IMR-90 (cell line): ENCODE data around the gene IL15RA. TPM values are rescaled to one million over a fixed set of nuclear protein-coding genes. Genes with fewer than 3 reads are reported as not detected.
A peak's percentile ranks its signal among the peaks of the same experiment; 100 is the strongest.

Source experiments
- ATAC-seq: fragments of 200-7000 bp; cut with Tn5 transposase; 2 replicates; pipeline ENCODE4 v1.9.1; 2020; ENCODE audit warnings: low read depth, mild to moderate bottlenecking, moderate library complexity
- BruUV-seq: library from RNA; stranded (reverse); fragments of 400-500 nt; replicated peaks from 2 replicates; lab custom pipeline; 2021; lab: Mats Ljungman, UMichigan
- CTCF ChIA-PET: fragments of 300-600 bp; formaldehyde crosslinking; extraction: SDS; loops from one replicate; lab custom pipeline; 2021; ENCODE audit warnings: antibody characterized with exemption; lab: Yijun Ruan, JAX
- POLR2A ChIA-PET: fragments of 300-600 bp; sonication (Branson Sonifier 250); formaldehyde crosslinking; loops from one replicate; lab custom pipeline; 2022; ENCODE audit warnings: antibody characterized with exemption; ENCODE audit not compliant: unreplicated experiment; lab: Charles Lee
- DNase-seq: peaks from one replicate; pipeline ENCODE4 v3.0.0; 2013
- H2AFZ ChIP-seq: replicated peaks from 2 replicates; pipeline ENCODE3; 2013; ENCODE audit warnings: low read length, mild to moderate bottlenecking; ENCODE audit not compliant: poor library complexity
- H2AK5ac ChIP-seq: 2 replicates; pipeline ENCODE4 v1.6.1; 2013; ENCODE audit warnings: low read depth, low read length, inconsistent platforms
- H2AK9ac ChIP-seq: replicated peaks from 2 replicates; pipeline ENCODE3; 2013; ENCODE audit warnings: mild to moderate bottlenecking, low read depth, low read length, moderate library complexity; ENCODE audit not compliant: poor library complexity
- H2BK120ac ChIP-seq: 2 replicates; pipeline ENCODE4 v1.6.1; 2013; ENCODE audit warnings: low read depth, low read length, inconsistent platforms
- H2BK15ac ChIP-seq: 3 replicates; pipeline ENCODE4 v1.6.1; 2013; ENCODE audit warnings: low read depth, low read length, inconsistent platforms
- H2BK20ac ChIP-seq: 2 replicates; pipeline ENCODE4 v1.6.1; 2013; ENCODE audit warnings: low read depth, mild to moderate bottlenecking, inconsistent platforms, low read length, moderate library complexity
- H2BK5ac ChIP-seq: 2 replicates; pipeline ENCODE4 v1.6.1; 2013; ENCODE audit warnings: mild to moderate bottlenecking, low read depth, low read length, inconsistent platforms; ENCODE audit not compliant: poor library complexity, severe bottlenecking
- H3K14ac ChIP-seq: replicated peaks from 2 replicates; pipeline ENCODE4 v1.6.1; 2013; ENCODE audit warnings: low read depth, low read length, inconsistent platforms
- H3K18ac ChIP-seq: 2 replicates; pipeline ENCODE4 v1.6.1; 2013; ENCODE audit warnings: low read depth, low read length, control low read depth
- H3K23ac ChIP-seq: 2 replicates; pipeline ENCODE4 v1.6.1; 2013; ENCODE audit warnings: low read depth, low read length, inconsistent platforms
- H3K27ac ChIP-seq: 2 replicates; pipeline ENCODE4 v1.5.1; 2013; ENCODE audit warnings: mild to moderate bottlenecking, control low read depth, low read length; ENCODE audit not compliant: insufficient read depth
- H3K27me3 ChIP-seq: 2 replicates; pipeline ENCODE4 v1.6.1; 2013; ENCODE audit warnings: low read length; ENCODE audit not compliant: control insufficient read depth, insufficient read depth
- H3K36me3 ChIP-seq: 2 replicates; pipeline ENCODE4 v1.6.1; 2013; ENCODE audit warnings: low read length, mixed read lengths; ENCODE audit not compliant: control insufficient read depth, insufficient read depth
- H3K4ac ChIP-seq: 2 replicates; pipeline ENCODE4 v1.6.1; 2013; ENCODE audit warnings: low read depth, low read length, inconsistent platforms
- H3K4me1 ChIP-seq: 2 replicates; pipeline ENCODE4 v1.6.1; 2013; ENCODE audit warnings: low read length, mixed read lengths; ENCODE audit not compliant: control insufficient read depth, insufficient read depth
- H3K4me2 ChIP-seq: 2 replicates; pipeline ENCODE4 v1.6.1; 2013; ENCODE audit warnings: low read depth, mild to moderate bottlenecking, control low read depth, low read length, moderate library complexity
- H3K4me3 ChIP-seq: 2 replicates; pipeline ENCODE4 v1.5.1; 2013; ENCODE audit warnings: low read depth, mild to moderate bottlenecking, control low read depth, low read length, moderate library complexity; ENCODE audit not compliant: insufficient read depth
- H3K56ac ChIP-seq: 2 replicates; pipeline ENCODE4 v1.6.1; 2013; ENCODE audit warnings: low read length, inconsistent platforms; ENCODE audit not compliant: insufficient read depth; ENCODE audit errors: extremely low read depth
- H3K79me1 ChIP-seq, 2 experiments: 2 replicates each; pipeline ENCODE4 v1.6.1; 2013; ENCODE audit warnings: low read length in 2 of 2, inconsistent platforms in 1 of 2, low read depth in 1 of 2
- H3K9ac ChIP-seq: 2 replicates; pipeline ENCODE4 v1.6.1; 2013; ENCODE audit warnings: low read depth, low read length, control low read depth
- H3K9me1 ChIP-seq: 2 replicates; pipeline ENCODE4 v1.6.1; 2013; ENCODE audit warnings: low read length, inconsistent platforms; ENCODE audit not compliant: insufficient read depth
- H3K9me3 ChIP-seq: 2 replicates; pipeline ENCODE4 v1.6.1; 2013; ENCODE audit warnings: low read length; ENCODE audit not compliant: control insufficient read depth, insufficient read depth
- H4K20me1 ChIP-seq: 2 replicates; pipeline ENCODE4 v1.6.1; 2013; ENCODE audit warnings: low read length, inconsistent platforms; ENCODE audit not compliant: insufficient read depth
- H4K5ac ChIP-seq: 2 replicates; pipeline ENCODE4 v1.6.1; 2013; ENCODE audit warnings: mild to moderate bottlenecking, low read depth, low read length, control low read depth
- H4K8ac ChIP-seq, 2 experiments: 2 replicates each; pipeline ENCODE4 v1.6.1; 2013; ENCODE audit warnings: low read depth in 2 of 2, low read length in 2 of 2, control low read depth in 1 of 2, inconsistent platforms in 1 of 2
- H4K91ac ChIP-seq: 2 replicates; pipeline ENCODE4 v1.6.1; 2013; ENCODE audit warnings: low read depth, low read length, inconsistent platforms; ENCODE audit not compliant: insufficient read depth
- BHLHE40 ChIP-seq: fragments of 150-350 bp; IDR thresholded peaks from 2 replicates; pipeline ENCODE4 v1.6.1; 2016; ENCODE audit warnings: mild to moderate bottlenecking, low read depth, low read length
- CEBPB ChIP-seq: IDR thresholded peaks from 2 replicates; pipeline ENCODE4 v1.6.1; 2012; ENCODE audit warnings: low read depth, low read length, improper control_type of control experiment
- CHD1 ChIP-seq: IDR thresholded peaks from 2 replicates; pipeline ENCODE4 v1.6.1; 2012; ENCODE audit warnings: low read depth, low read length, improper control_type of control experiment
- FOS ChIP-seq: fragments of 150-350 bp; IDR thresholded peaks from 2 replicates; pipeline ENCODE4 v1.6.1; 2016; ENCODE audit warnings: low read depth, low read length
- MAFK ChIP-seq: IDR thresholded peaks from 2 replicates; pipeline ENCODE4 v1.6.1; 2012; ENCODE audit warnings: low read depth, low read length, improper control_type of control experiment
- MAZ ChIP-seq: IDR thresholded peaks from 2 replicates; pipeline ENCODE4 v1.6.1; 2012; ENCODE audit warnings: low read depth, mild to moderate bottlenecking, low read length, improper control_type of control experiment, moderate library complexity, borderline replicate concordance
- MXI1 ChIP-seq: IDR thresholded peaks from 2 replicates; pipeline ENCODE4 v1.6.1; 2012; ENCODE audit warnings: low read depth, mild to moderate bottlenecking, low read length, moderate library complexity, borderline replicate concordance
- NFE2L2 ChIP-seq: fragments of 150-350 bp; IDR thresholded peaks from 2 replicates; pipeline ENCODE4 v1.6.1; 2016; ENCODE audit warnings: low read depth, mild to moderate bottlenecking, low read length
- POLR2A ChIP-seq: IDR thresholded peaks from 2 replicates; pipeline ENCODE4 v1.6.1; 2012; ENCODE audit warnings: mild to moderate bottlenecking, low read depth, low read length
- RCOR1 ChIP-seq: IDR thresholded peaks from 2 replicates; pipeline ENCODE4 v1.6.1; 2012; ENCODE audit warnings: mild to moderate bottlenecking, low read length, improper control_type of control experiment; ENCODE audit not compliant: insufficient replicate concordance
- RFX5 ChIP-seq: IDR thresholded peaks from 2 replicates; pipeline ENCODE4 v1.8.0; 2012; ENCODE audit warnings: low read depth, mild to moderate bottlenecking, low read length, moderate library complexity
- SMC3 ChIP-seq: fragments of 150-350 bp; IDR thresholded peaks from 2 replicates; pipeline ENCODE4 v1.6.1; 2016; ENCODE audit warnings: low read depth, mild to moderate bottlenecking, antibody characterized with exemption, low read length, moderate library complexity
- WGBS, 2 experiments: methylation state at CpG; one replicate each; pipeline versions ENCODE4 v1.1.5 to v1.1.7; 2013; ENCODE audit warnings: missing lambda C conversion rate in 2 of 2; ENCODE audit not compliant: insufficient read length in 1 of 2; ENCODE audit errors: extremely low coverage in 2 of 2; 5-methylcytosine and 5-hydroxymethylcytosine counted together
- dilution Hi-C: fragments of 300-500 bp; cut with HindIII; formaldehyde crosslinking; loops from one replicate; pipeline ENCODE4 v1.14.3; 2018; ENCODE audit warnings: low sequenced_read_pairs; ENCODE audit not compliant: unreplicated experiment
- in situ Hi-C: fragments of 300-500 bp; cut with MboI; formaldehyde crosslinking; loops from 3 replicates; pipeline ENCODE4 v1.14.3; 2019; ENCODE audit warnings: low sequenced_read_pairs, inconsistent platforms, mixed read lengths
- intact Hi-C: fragments of 100-400 bp; cut with micrococcal nuclease; formaldehyde crosslinking; loops from 2 replicates; pipeline ENCODE4 v1.10.0; 2022
- polyA plus RNA-seq, 3 experiments: library from polyadenylated mRNA; depleted of rRNA; stranded (reverse); fragments of >200 nt; gene quantifications; 2 replicates each; pipeline ENCODE4 v1.2.3, GENCODE V29; 2012; ENCODE audit warnings: low replicate concordance in 1 of 3
- total RNA-seq: library from RNA; depleted of rRNA; stranded (reverse); fragments of >200 nt; gene quantifications from 2 replicates; pipeline ENCODE4 v1.2.3, GENCODE V29; 2012
- TF ChIP-seq, protein P1 (sequence below): fragments of 150-350 bp; IDR thresholded peaks from 2 replicates; pipeline ENCODE4 v1.6.1; 2017; ENCODE audit warnings: mild to moderate bottlenecking, antibody characterized with exemption, low read length, low read depth
- TF ChIP-seq, protein P2 (sequence below): fragments of 150-350 bp; IDR thresholded peaks from 2 replicates; pipeline ENCODE4 v1.6.1; 2016; ENCODE audit warnings: low read depth, mild to moderate bottlenecking, low read length, moderate library complexity, borderline replicate concordance
- TF ChIP-seq, protein P3 (sequence below): conservative IDR thresholded peaks from 2 replicates; pipeline ENCODE4 v1.5.1; 2012; ENCODE audit warnings: mild to moderate bottlenecking, low read depth, low read length, improper control_type of control experiment

IL15RA gene
- total and polyA plus RNA-seq, 2 of the 4 experiments (the other 2 are of a cell fraction): 2.0 to 7.6 TPM

DNA sequence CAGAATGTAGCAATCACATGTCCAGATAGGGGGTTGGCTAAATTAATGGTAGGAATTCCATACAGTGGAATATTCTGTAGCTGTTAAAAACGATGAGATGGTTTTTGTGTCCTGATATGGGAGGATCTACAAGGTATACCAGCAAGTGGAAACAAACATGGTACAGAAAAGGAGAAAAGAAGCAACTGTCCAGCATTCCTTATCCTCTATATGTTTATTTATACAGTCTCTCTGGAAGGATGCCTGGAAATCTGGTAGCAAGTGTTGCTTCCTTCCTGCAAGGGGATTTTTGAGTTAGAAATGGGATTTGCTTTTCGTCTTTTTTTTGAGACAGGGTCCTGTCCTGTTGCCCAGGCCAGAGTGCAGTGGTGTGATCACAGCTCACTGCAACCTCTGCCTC, 19.3 kb downstream of the IL15RA start:
- H3K23ac ChIP-seq: no peak overlapping the region
- peaks cover 18% of the 10 kb centered on the region for H3K4me1 ChIP-seq
- no peaks in the 10 kb centered on the region for H3K9me3 ChIP-seq
- H3K9ac ChIP-seq: no peak overlapping the region
- no peak overlapping the region for H3K4me3 ChIP-seq
- TF ChIP-seq MAFK (no peak), FOS (no peak), MAZ (no peak), POLR2A (no peak), RCOR1 (no peak), MXI1 (no peak), NFE2L2 (no peak), CEBPB (no peak), CHD1 (no peak), RFX5 (no peak), BHLHE40 (no peak), SMC3 (no peak)
- TF ChIP-seq, protein P1, sequence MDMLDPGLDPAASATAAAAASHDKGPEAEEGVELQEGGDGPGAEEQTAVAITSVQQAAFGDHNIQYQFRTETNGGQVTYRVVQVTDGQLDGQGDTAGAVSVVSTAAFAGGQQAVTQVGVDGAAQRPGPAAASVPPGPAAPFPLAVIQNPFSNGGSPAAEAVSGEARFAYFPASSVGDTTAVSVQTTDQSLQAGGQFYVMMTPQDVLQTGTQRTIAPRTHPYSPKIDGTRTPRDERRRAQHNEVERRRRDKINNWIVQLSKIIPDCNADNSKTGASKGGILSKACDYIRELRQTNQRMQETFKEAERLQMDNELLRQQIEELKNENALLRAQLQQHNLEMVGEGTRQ: no peak
- TF ChIP-seq, protein P2, sequence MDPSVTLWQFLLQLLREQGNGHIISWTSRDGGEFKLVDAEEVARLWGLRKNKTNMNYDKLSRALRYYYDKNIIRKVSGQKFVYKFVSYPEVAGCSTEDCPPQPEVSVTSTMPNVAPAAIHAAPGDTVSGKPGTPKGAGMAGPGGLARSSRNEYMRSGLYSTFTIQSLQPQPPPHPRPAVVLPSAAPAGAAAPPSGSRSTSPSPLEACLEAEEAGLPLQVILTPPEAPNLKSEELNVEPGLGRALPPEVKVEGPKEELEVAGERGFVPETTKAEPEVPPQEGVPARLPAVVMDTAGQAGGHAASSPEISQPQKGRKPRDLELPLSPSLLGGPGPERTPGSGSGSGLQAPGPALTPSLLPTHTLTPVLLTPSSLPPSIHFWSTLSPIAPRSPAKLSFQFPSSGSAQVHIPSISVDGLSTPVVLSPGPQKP: no peak
- TF ChIP-seq, protein P3, sequence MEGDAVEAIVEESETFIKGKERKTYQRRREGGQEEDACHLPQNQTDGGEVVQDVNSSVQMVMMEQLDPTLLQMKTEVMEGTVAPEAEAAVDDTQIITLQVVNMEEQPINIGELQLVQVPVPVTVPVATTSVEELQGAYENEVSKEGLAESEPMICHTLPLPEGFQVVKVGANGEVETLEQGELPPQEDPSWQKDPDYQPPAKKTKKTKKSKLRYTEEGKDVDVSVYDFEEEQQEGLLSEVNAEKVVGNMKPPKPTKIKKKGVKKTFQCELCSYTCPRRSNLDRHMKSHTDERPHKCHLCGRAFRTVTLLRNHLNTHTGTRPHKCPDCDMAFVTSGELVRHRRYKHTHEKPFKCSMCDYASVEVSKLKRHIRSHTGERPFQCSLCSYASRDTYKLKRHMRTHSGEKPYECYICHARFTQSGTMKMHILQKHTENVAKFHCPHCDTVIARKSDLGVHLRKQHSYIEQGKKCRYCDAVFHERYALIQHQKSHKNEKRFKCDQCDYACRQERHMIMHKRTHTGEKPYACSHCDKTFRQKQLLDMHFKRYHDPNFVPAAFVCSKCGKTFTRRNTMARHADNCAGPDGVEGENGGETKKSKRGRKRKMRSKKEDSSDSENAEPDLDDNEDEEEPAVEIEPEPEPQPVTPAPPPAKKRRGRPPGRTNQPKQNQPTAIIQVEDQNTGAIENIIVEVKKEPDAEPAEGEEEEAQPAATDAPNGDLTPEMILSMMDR: no peak
- peak overlapping the region; percentile 82 for H2BK5ac ChIP-seq
- H2BK20ac ChIP-seq: peak overlapping the region; percentile 53; the same call in 1 of the 2 replicates
- DNase-seq (peak; percentile 95), ATAC-seq (peak; percentile 84)
- peak overlapping the region; percentile 80 for H2BK120ac ChIP-seq
- dilution Hi-C loops (no loop called here), intact Hi-C loops (loop anchor here (2.0 to 10.0 kb wide), 2 partner anchors 19 to 207 kb away; partner anchors contain the start of gene IL15RA), in situ Hi-C loops (no loop called here)
- H3K56ac ChIP-seq: no peak overlapping the region
- peak overlapping the region; percentile 64; the same call in 1 of the 2 replicates for H3K4ac ChIP-seq
- ChIA-PET CTCF (interaction anchor here (0.5 to 1.2 kb wide), 3 partner anchors 11 to 448 kb away, joined by 3 read pairs; no protein-coding TSS in a partner anchor), POLR2A (no interaction called here)
- H4K20me1 ChIP-seq: no peaks in the 10 kb centered on the region
- H2AK5ac ChIP-seq: peak overlapping the region; percentile 57; the same call in 1 of the 2 replicates
- WGBS, 2 experiments: no CpG with 5 or more reads among the region's 2 CpGs
- H4K5ac ChIP-seq: no peak overlapping the region
- no peak overlapping the region for H2BK15ac ChIP-seq
- H2AFZ ChIP-seq: no peak overlapping the region
- peak overlapping the region in 1 of 2 experiments; percentile 66; a peak in 1 of 4 replicates for H4K8ac ChIP-seq
- peak overlapping the region; percentile 76 for H3K4me2 ChIP-seq
- peak overlapping the region; percentile 77 for H3K27ac ChIP-seq
- H2AK9ac ChIP-seq: no peak overlapping the region
- H3K36me3 ChIP-seq: peaks cover 3% of the 10 kb centered on the region; the same call in 1 of the 2 replicates
- peak overlapping the region; percentile 32; the same call in 1 of the 2 replicates for H3K18ac ChIP-seq
- H3K9me1 ChIP-seq: peaks cover 26% of the 10 kb centered on the region
- peaks cover 0 to 18% of the 10 kb centered on the region in 2 experiments; a peak in 1 of 4 replicates for H3K79me1 ChIP-seq
- no peak overlapping the region for H3K14ac ChIP-seq
- no TSS peak for BruUV-seq
- no peaks in the 10 kb centered on the region for H3K27me3 ChIP-seq
- no peak overlapping the region for H4K91ac ChIP-seq
